Uterus (tissue), 4 donors: ENCODE data around the gene GOLGA7B. TPM values are rescaled to one million over a fixed set of nuclear protein-coding genes. Genes with fewer than 3 reads are reported as not detected.

Experiments used
- DNase-seq, 2 donors: peaks; one replicate each; pipeline ENCODE4 v3.0.0-alpha.2; 2019 to 2020
- H3K27ac ChIP-seq, 2 donors: fragments of 200-600 bp; sonication (generic); 1 replicate in 1 of 2; 2 replicates in 1 of 2; pipeline ENCODE4 v1.5.1; 2016 to 2018
- H3K27me3 ChIP-seq, 2 donors: fragments of 200-600 bp; sonication (generic); one replicate each; pipeline ENCODE4 v1.5.1; 2018 to 2019; ENCODE audit warnings: control low read depth in 1 of 2
- H3K36me3 ChIP-seq, 2 donors: fragments of 200-600 bp; sonication (generic); one replicate each; pipeline ENCODE4 v1.5.1; 2019; ENCODE audit warnings: control low read depth in 1 of 2
- H3K4me1 ChIP-seq, 2 donors: fragments of 200-600 bp; sonication (generic); one replicate each; pipeline ENCODE4 v1.5.1; 2018 to 2019; ENCODE audit warnings: control low read depth in 1 of 2
- H3K4me3 ChIP-seq, 2 donors: fragments of 200-600 bp; sonication (generic); 1 replicate in 1 of 2; 2 replicates in 1 of 2; pipeline ENCODE4 v1.5.1; 2018 to 2019; ENCODE audit warnings: mild to moderate bottlenecking in 1 of 2
- H3K9me3 ChIP-seq, 2 donors: fragments of 200-600 bp; sonication (generic); one replicate each; pipeline ENCODE4 v1.5.1; 2019; ENCODE audit warnings: control low read depth in 1 of 2
- CTCF ChIP-seq, 4 experiments: fragments of 200-600 bp in 2 of 4; fragments of 450-650 bp in 2 of 4; sonication (generic) in 2 of 4; IDR thresholded peaks; one replicate each; pipeline ENCODE4 v1.5.1; 2016 to 2019; ENCODE audit warnings: antibody characterized with exemption in 4 of 4, mild to moderate bottlenecking in 2 of 4, moderate library complexity in 1 of 4
- POLR2A ChIP-seq, 2 donors: fragments of 450-650 bp; IDR thresholded peaks; one replicate each; pipeline ENCODE4 v1.6.1; 2016; ENCODE audit warnings: antibody characterized with exemption in 2 of 2, mild to moderate bottlenecking in 1 of 2, moderate library complexity in 1 of 2
- intact Hi-C: fragments of 100-400 bp; cut with DNase I; formaldehyde crosslinking; loops from one replicate; pipeline ENCODE4 v1.15.1; 2023; ENCODE audit warnings: low total_unique reads
- total RNA-seq, 4 donors: library from RNA; depleted of rRNA in 3 of 4; stranded (reverse); fragments of >200 nt in 3 of 4; gene quantifications; one replicate each; pipeline versions ENCODE4 v1.1.0 to v1.2.4, GENCODE V29; 2014 to 2023
- donor health status: DM: yes; HTN: yes; CAD: no.

GOLGA7B gene
- total RNA-seq, 4 donors from 2014 or later = 0.09 to 3.1 TPM; not detected in 2

DNA sequence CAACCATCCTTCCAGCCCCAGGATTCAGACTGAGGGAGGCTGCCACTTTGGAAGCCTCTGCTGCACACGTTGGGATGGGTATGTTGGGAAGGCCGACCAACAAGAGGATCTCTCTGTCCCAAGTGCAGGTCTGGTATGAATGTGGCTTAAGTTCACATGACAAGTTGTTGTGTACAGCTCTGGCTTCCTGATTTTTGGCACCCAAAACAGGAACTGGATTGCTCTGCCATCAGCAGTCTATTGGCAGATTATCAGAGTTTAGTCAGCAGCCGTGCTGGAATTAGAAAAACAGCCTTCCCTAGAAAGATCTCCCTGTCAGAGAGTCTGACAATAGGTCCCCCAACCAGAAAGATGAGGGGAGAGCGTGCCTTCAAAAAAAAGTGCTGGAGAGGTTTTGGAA is 66.9 kb downstream of the GOLGA7B start:
- Histone ChIP-seq H3K4me1 (no peaks in the 10 kb centered on the region), H3K4me3 (no peak overlapping the region), H3K27ac (no peak overlapping the region), H3K27me3 (no peaks in the 10 kb centered on the region), H3K36me3 (no peaks in the 10 kb centered on the region), H3K9me3 (no peaks in the 10 kb centered on the region)
- no peak for DNase-seq
- TF ChIP-seq POLR2A (IDR thresholded peaks at IDR 0.05) (no peak), CTCF (IDR thresholded peaks at IDR 0.05) (no peak)
- intact Hi-C loops = no loop called here

GRCh38 chr10:97919012-97919411 is 69.4 kb downstream of the GOLGA7B start:
- no peaks in the 10 kb centered on the region for H3K36me3 ChIP-seq
- no peaks in the 10 kb centered on the region for H3K9me3 ChIP-seq
- no peak overlapping the region for H3K27ac ChIP-seq
- H3K4me3 ChIP-seq = no peak overlapping the region
- DNase-seq = no peak
- no peaks in the 10 kb centered on the region for H3K27me3 ChIP-seq
- TF ChIP-seq CTCF (IDR thresholded peaks at IDR 0.05) (no peak), POLR2A (IDR thresholded peaks at IDR 0.05) (no peak)
- intact Hi-C loops = no loop called here
- no peaks in the 10 kb centered on the region for H3K4me1 ChIP-seq

- Histone ChIP-seq H3K4me3 (no peak overlapping the region), H3K36me3 (no peaks in the 10 kb centered on the region), H3K27ac (no peak overlapping the region), H3K27me3 (no peaks in the 10 kb centered on the region), H3K4me1 (no peaks in the 10 kb centered on the region), H3K9me3 (no peaks in the 10 kb centered on the region)
- no peak for TF ChIP-seq CTCF (IDR thresholded peaks at IDR 0.05)
- no peak for TF ChIP-seq POLR2A (IDR thresholded peaks at IDR 0.05)
- intact Hi-C loops = no loop called here
- DNase-seq = no peak
These were observed 71.2 kb downstream of the GOLGA7B start for GRCh38 chr10:97920865-97921264.

Other genes with a start within 250 kb of the GOLGA7B start
- gene MORN4, start 216.3 kb upstream of the GOLGA7B start, total RNA-seq = 10 to 100 TPM in 3 of 4 donors, 1 to 10 TPM in 1; 3.1 to 11.5 (median 10.8) TPM
- 10 to 100 TPM in 3 of 4 donors, 1 to 10 TPM in 1; 5.6 to 14.7 (median 11.9) TPM for gene PI4K2A, start 209.2 kb upstream of the GOLGA7B start, total RNA-seq
- gene AVPI1, start 162.6 kb upstream of the GOLGA7B start, total RNA-seq = 10 to 100 TPM in 2 of 4 donors, 1 to 10 TPM in 1, under 1 TPM in 1; 0.51 to 15.1 (median 10.8) TPM
- gene MARVELD1, start 136.1 kb upstream of the GOLGA7B start, total RNA-seq = 100 to 1,000 TPM in 1 of 4 donors, 10 to 100 TPM in 3; 36.9 to 158 (median 59.4) TPM
- 10 to 100 TPM in 3 of 4 donors, 1 to 10 TPM in 1; 2.8 to 32.3 (median 16.7) TPM for gene ZFYVE27, start 112.7 kb upstream of the GOLGA7B start, total RNA-seq
- 10 to 100 TPM in 1 of 4 donors, under 1 TPM in 1, not detected in 2; 0.24 to 59.1 TPM for gene SFRP5, start 77.8 kb upstream of the GOLGA7B start, total RNA-seq
- gene CRTAC1, start 180.8 kb downstream of the GOLGA7B start, total RNA-seq = 1 to 10 TPM in 2 of 4 donors, under 1 TPM in 2; 0.26 to 7.5 (median 2.0) TPM